Measurements from ENCODE around the gene TSHZ1.

Gene TSHZ1

GRCh38 chr18:75336767-75337166 lies 126.2 kb downstream of the TSHZ1 start:
- DNase-seq (ENCODE audit: extremely low read depth, low read depth): no peak
- TF ChIP-seq, protein P1, sequence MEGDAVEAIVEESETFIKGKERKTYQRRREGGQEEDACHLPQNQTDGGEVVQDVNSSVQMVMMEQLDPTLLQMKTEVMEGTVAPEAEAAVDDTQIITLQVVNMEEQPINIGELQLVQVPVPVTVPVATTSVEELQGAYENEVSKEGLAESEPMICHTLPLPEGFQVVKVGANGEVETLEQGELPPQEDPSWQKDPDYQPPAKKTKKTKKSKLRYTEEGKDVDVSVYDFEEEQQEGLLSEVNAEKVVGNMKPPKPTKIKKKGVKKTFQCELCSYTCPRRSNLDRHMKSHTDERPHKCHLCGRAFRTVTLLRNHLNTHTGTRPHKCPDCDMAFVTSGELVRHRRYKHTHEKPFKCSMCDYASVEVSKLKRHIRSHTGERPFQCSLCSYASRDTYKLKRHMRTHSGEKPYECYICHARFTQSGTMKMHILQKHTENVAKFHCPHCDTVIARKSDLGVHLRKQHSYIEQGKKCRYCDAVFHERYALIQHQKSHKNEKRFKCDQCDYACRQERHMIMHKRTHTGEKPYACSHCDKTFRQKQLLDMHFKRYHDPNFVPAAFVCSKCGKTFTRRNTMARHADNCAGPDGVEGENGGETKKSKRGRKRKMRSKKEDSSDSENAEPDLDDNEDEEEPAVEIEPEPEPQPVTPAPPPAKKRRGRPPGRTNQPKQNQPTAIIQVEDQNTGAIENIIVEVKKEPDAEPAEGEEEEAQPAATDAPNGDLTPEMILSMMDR (IDR thresholded peaks at IDR 0.05; ENCODE audit: low read depth, low read length): no peak

- TF ChIP-seq, protein P1 (IDR thresholded peaks at IDR 0.05; ENCODE audit: low read depth, low read length): no peak
- DNase-seq (ENCODE audit: extremely low read depth, low read depth): no peak
Measured at GRCh38 chr18:75337348-75337747, 126.8 kb downstream of the TSHZ1 start.

DNA sequence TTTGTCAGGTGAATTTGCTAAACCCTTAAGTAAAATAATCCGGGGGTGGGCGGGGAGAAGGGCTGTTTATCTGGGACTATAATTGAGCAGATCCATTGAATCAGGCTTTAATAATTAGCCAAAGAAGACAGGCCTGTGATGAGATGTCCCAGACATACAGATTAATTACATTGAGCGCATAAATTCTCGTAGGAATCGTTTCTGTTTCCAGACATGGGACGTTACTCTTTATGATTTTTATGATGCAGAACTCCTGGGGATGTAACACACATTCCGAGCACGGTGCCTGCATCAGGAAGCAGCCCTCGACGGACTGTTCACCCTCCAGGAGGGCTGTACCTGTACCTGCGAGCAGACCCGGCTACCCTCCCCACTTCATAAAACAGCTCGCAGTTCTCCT lies 128.0 kb downstream of the TSHZ1 start:
- TF ChIP-seq, protein P1 (IDR thresholded peaks at IDR 0.05; ENCODE audit: low read depth, low read length): no peak
- DNase-seq (ENCODE audit: extremely low read depth, low read depth): no peak
